SK-N-SH treated with all-trans-retinoic acid at 6 μM for 48 hours (cell line): ENCODE measurements around the gene COG4.

Source experiments
- ARNTL ChIP-seq: fragments of 450-650 bp; formaldehyde crosslinking; IDR thresholded peaks from 2 replicates; pipeline ENCODE4 v1.5.0; 2020; ENCODE audit warnings: low read depth, mild to moderate bottlenecking, moderate library complexity, borderline replicate concordance
- GLIS3 ChIP-seq: fragments of 250-450 bp; sonication (Bioruptor Pico); IDR thresholded peaks from 2 replicates; pipeline ENCODE4 v1.5.0; 2020; ENCODE audit warnings: mild to moderate bottlenecking, moderate library complexity
- TOX ChIP-seq: fragments of 250-450 bp; sonication (Bioruptor Pico); IDR thresholded peaks from 2 replicates; pipeline ENCODE4 v1.8.0; 2021; ENCODE audit warnings: mild to moderate bottlenecking, moderate library complexity, borderline replicate concordance
- TF ChIP-seq, protein P1 (sequence below): fragments of 250-450 bp; sonication (Bioruptor Pico); IDR thresholded peaks from 2 replicates; pipeline ENCODE4 v1.5.1; 2020; ENCODE audit warnings: low read depth, mild to moderate bottlenecking, moderate library complexity

GRCh38 chr16:70463235-70463634 is 60.1 kb downstream of the COG4 start:
- TF ChIP-seq TOX (CRISPR knock-in tag) (no peak), GLIS3 (CRISPR knock-in tag) (no peak), ARNTL (CRISPR knock-in tag) (no peak)
- TF ChIP-seq, protein P1, sequence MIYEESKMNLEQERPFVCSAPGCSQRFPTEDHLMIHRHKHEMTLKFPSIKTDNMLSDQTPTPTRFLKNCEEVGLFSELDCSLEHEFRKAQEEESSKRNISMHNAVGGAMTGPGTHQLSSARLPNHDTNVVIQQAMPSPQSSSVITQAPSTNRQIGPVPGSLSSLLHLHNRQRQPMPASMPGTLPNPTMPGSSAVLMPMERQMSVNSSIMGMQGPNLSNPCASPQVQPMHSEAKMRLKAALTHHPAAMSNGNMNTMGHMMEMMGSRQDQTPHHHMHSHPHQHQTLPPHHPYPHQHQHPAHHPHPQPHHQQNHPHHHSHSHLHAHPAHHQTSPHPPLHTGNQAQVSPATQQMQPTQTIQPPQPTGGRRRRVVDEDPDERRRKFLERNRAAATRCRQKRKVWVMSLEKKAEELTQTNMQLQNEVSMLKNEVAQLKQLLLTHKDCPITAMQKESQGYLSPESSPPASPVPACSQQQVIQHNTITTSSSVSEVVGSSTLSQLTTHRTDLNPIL (CRISPR knock-in tag): no peak
